Peyer's patch (tissue), 4 donors: Measurements from ENCODE around the gene ADD2. TPM values are rescaled to one million over a fixed set of nuclear protein-coding genes. Genes with fewer than 3 reads are reported as not detected.

Source experiments
- DNase-seq, 3 donors: peaks; one replicate each; pipeline ENCODE4 v3.0.0-alpha.2; 2017 to 2019
- H3K27ac ChIP-seq, 4 donors: fragments of 200-600 bp; sonication (generic); one replicate each; pipeline ENCODE4 v1.5.1; 2016 to 2019
- H3K27me3 ChIP-seq, 2 donors: fragments of 200-600 bp; sonication (generic); one replicate each; pipeline ENCODE4 v1.5.1; 2019
- H3K36me3 ChIP-seq, 3 donors: fragments of 200-600 bp; sonication (generic); one replicate each; pipeline ENCODE4 v1.5.1; 2016 to 2019
- H3K4me1 ChIP-seq, 4 donors: fragments of 200-600 bp; sonication (generic); one replicate each; pipeline ENCODE4 v1.5.1; 2016 to 2019
- H3K4me3 ChIP-seq, 4 donors: fragments of 200-600 bp; sonication (generic); 1 replicate in 3 of 4; 2 replicates in 1 of 4; pipeline ENCODE4 v1.5.1; 2016 to 2019; ENCODE audit warnings: mild to moderate bottlenecking in 1 of 4
- H3K9me3 ChIP-seq, 4 donors: fragments of 200-600 bp; sonication (generic); one replicate each; pipeline ENCODE4 v1.5.1; 2016 to 2019; ENCODE audit warnings: mild to moderate bottlenecking in 1 of 4
- POLR2A ChIP-seq, 2 donors: fragments of 450-650 bp; IDR thresholded peaks; one replicate each; pipeline ENCODE4 v1.5.1; 2017; ENCODE audit warnings: antibody characterized with exemption in 2 of 2, mild to moderate bottlenecking in 2 of 2, moderate library complexity in 2 of 2
- total RNA-seq, 4 donors: library from RNA; depleted of rRNA; stranded (reverse); fragments of >200 nt; gene quantifications; one replicate each; pipeline ENCODE4 v1.1.0, GENCODE V29; 2016
- TF ChIP-seq, protein P1 (sequence below), 6 experiments: fragments of 450-650 bp in 4 of 6; fragments of 200-600 bp in 2 of 6; sonication (generic) in 1 of 6; IDR thresholded peaks; one replicate each; pipeline ENCODE4 v1.5.1; 2017 to 2019; ENCODE audit warnings: antibody characterized with exemption in 6 of 6, mild to moderate bottlenecking in 3 of 6, moderate library complexity in 1 of 6

The ADD2 gene
- total RNA-seq, 4 donors from 2014 or later = 0.28 to 14.0 (median 1.7) TPM; not detected in 1

DNA sequence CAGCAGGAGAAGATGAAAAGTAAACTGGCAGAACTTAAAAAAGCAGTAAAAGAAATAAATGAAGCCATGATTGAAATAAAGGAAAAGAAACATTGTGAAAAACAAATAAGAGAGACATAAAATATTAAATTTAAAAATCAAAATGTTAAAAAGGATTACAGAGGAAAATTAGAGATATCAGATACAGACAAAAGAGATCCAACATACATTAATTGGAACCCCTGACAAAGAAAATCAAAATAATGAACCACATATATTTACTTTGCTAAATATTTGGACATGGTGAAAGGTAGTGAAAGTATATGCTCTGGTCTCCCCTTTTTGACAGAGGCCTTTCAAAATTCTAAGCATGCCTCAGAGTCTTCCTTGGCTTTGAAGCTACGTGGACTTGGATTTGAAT lies 134.5 kb downstream of the ADD2 start:
- no peaks in the 10 kb centered on the region for H3K27me3 ChIP-seq
- H3K4me1 ChIP-seq = no peaks in the 10 kb centered on the region
- H3K4me3 ChIP-seq = no peak overlapping the region
- H3K36me3 ChIP-seq = no peaks in the 10 kb centered on the region
- DNase-seq = no peak
- no peaks in the 10 kb centered on the region for H3K9me3 ChIP-seq
- TF ChIP-seq, protein P1, sequence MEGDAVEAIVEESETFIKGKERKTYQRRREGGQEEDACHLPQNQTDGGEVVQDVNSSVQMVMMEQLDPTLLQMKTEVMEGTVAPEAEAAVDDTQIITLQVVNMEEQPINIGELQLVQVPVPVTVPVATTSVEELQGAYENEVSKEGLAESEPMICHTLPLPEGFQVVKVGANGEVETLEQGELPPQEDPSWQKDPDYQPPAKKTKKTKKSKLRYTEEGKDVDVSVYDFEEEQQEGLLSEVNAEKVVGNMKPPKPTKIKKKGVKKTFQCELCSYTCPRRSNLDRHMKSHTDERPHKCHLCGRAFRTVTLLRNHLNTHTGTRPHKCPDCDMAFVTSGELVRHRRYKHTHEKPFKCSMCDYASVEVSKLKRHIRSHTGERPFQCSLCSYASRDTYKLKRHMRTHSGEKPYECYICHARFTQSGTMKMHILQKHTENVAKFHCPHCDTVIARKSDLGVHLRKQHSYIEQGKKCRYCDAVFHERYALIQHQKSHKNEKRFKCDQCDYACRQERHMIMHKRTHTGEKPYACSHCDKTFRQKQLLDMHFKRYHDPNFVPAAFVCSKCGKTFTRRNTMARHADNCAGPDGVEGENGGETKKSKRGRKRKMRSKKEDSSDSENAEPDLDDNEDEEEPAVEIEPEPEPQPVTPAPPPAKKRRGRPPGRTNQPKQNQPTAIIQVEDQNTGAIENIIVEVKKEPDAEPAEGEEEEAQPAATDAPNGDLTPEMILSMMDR (IDR thresholded peaks at IDR 0.05) = no peak
- no peak for TF ChIP-seq POLR2A (IDR thresholded peaks at IDR 0.05)
- H3K27ac ChIP-seq = no peak overlapping the region

DNA sequence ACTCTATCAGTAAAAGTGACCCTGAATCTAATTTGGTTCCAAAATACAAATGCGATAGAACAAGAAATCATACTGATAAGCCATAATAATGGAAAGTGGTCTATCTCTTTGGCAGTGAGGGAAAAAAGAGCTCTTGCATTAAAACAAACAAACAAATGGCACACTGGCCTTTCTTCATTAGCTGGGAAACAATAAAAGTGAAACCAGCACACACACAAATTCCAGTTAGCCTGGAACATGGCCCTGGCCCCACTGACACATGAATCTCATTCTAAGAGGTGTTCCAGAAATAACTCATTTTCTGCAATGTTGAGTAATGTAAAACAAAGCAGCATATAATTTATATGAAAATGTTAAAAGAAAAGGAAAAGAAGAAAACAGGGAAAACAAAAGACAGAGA lies 135.0 kb downstream of the ADD2 start:
- H3K27me3 ChIP-seq = no peaks in the 10 kb centered on the region
- TF ChIP-seq, protein P1 (IDR thresholded peaks at IDR 0.05) = no peak
- TF ChIP-seq POLR2A (IDR thresholded peaks at IDR 0.05) = no peak
- H3K9me3 ChIP-seq = no peaks in the 10 kb centered on the region
- no peak overlapping the region for H3K4me3 ChIP-seq
- DNase-seq = no peak
- no peaks in the 10 kb centered on the region for H3K36me3 ChIP-seq
- H3K4me1 ChIP-seq = no peaks in the 10 kb centered on the region
- H3K27ac ChIP-seq = no peak overlapping the region

DNA sequence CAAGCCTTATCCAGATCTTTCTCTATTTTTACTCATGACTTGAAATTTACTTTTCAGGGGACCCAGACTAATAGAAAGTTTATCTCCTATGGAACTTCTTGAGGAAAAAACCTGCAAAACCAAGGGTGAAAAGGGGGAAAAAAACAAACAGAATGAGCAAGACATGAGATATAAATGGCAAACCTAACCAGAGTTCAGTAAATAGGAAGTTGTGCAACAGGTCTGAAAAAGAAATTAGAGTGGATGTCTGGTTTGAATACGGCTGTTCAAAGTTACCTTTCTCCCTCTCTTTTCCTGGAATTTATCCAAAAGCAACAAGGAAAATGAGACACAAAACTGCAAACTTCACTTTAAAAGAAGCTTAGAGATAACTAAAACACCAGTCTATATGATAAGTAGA lies 135.6 kb downstream of the ADD2 start:
- Histone ChIP-seq H3K9me3 (no peaks in the 10 kb centered on the region), H3K27me3 (no peaks in the 10 kb centered on the region), H3K27ac (no peak overlapping the region), H3K4me3 (no peak overlapping the region), H3K4me1 (no peaks in the 10 kb centered on the region), H3K36me3 (no peaks in the 10 kb centered on the region)
- DNase-seq = no peak
- TF ChIP-seq POLR2A (IDR thresholded peaks at IDR 0.05) = no peak
- TF ChIP-seq, protein P1 (IDR thresholded peaks at IDR 0.05) = no peak

DNA sequence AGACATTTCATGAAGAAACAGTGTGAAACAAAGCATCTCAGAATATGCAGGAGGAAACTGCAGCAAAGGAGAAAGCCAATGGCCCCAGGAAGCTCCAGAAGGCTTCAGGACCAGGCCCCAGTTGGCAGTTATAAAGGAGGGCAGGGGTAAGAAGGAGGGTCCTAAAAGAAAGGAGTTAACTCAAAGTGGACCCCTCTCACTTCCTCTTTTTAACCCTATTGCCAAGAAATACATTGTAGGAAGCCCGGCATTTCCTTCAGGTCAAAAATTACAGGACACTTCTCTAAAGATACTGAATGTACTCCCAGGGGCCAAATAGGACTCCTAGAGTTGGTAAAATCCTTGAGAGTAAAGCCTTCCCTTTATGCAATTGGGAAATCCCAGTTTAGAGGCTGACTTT lies 137.2 kb downstream of the ADD2 start:
- H3K27me3 ChIP-seq = no peaks in the 10 kb centered on the region
- no peak overlapping the region for H3K4me3 ChIP-seq
- no peak overlapping the region for H3K27ac ChIP-seq
- TF ChIP-seq, protein P1 (IDR thresholded peaks at IDR 0.05) = no peak
- TF ChIP-seq POLR2A (IDR thresholded peaks at IDR 0.05) = no peak
- H3K36me3 ChIP-seq = no peaks in the 10 kb centered on the region
- H3K9me3 ChIP-seq = no peaks in the 10 kb centered on the region
- H3K4me1 ChIP-seq = no peaks in the 10 kb centered on the region
- no peak for DNase-seq

DNA sequence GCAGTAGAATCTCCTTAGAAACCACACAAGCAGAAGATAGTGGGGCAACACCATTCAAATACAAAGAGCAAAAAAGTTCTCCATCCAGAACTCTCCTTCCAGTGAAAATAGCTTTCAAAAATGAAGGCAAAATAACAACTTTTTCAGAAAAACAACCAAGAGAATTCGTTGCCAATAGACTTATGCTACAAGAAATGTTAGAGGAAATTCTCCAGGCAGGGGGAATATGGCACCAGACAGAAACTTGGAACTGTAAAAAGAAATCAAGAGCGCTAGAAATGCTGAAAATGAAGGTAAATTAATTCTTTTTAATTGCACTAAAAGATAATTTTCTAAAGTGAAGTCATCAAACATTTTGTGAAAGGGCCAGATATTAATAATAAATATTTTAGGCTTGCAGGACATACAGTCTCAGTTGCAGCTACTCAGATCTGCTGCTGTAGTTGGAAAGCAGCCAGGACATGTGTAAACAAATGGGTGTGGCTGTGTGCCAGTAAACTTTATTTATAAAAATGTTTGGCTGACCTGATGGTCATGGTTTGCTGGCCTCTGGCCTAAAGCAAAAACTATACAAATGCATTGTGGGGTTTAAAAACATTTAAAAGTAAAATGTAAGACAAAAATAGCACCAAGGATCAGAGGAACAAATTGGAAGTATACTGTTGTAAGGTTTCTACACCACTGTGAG lies 140.6 kb downstream of the ADD2 start:
- H3K9me3 ChIP-seq = no peaks in the 10 kb centered on the region
- H3K27me3 ChIP-seq = no peaks in the 10 kb centered on the region
- TF ChIP-seq POLR2A (IDR thresholded peaks at IDR 0.05) = no peak
- TF ChIP-seq, protein P1 (IDR thresholded peaks at IDR 0.05) = no peak
- no peaks in the 10 kb centered on the region for H3K36me3 ChIP-seq
- no peak overlapping the region for H3K27ac ChIP-seq
- H3K4me3 ChIP-seq = no peak overlapping the region
- H3K4me1 ChIP-seq = no peaks in the 10 kb centered on the region
- DNase-seq = no peak
